Parathyroid adenoma (tissue), 2 donors: ENCODE results near the gene EFNA5.

Experiments used
- H2AFZ ChIP-seq: fragments of 300-600 bp; sonication (generic); one replicate; pipeline ENCODE4 v1.7.0; 2017; ENCODE audit warnings: antibody characterized with exemption, mild to moderate bottlenecking
- H3K27ac ChIP-seq: fragments of 300-600 bp; sonication (generic); one replicate; pipeline ENCODE4 v1.7.0; 2017
- H3K27me3 ChIP-seq: fragments of 300-600 bp; sonication (generic); one replicate; pipeline ENCODE4 v1.7.0; 2017; ENCODE audit warnings: low read length; ENCODE audit not compliant: control insufficient read depth, insufficient read depth
- H3K36me3 ChIP-seq: fragments of 300-600 bp; sonication (generic); one replicate; pipeline ENCODE4 v1.7.0; 2017; ENCODE audit warnings: low read length; ENCODE audit not compliant: control insufficient read depth, insufficient read depth
- H3K4me1 ChIP-seq: fragments of 300-600 bp; sonication (generic); one replicate; pipeline ENCODE4 v1.7.0; 2017; ENCODE audit warnings: control low read depth
- H3K4me2 ChIP-seq: fragments of 300-600 bp; sonication (generic); one replicate; pipeline ENCODE4 v1.7.0; 2017; ENCODE audit warnings: low read length
- H3K4me3 ChIP-seq: fragments of 300-600 bp; sonication (generic); one replicate; pipeline ENCODE4 v1.7.0; 2017; ENCODE audit warnings: low read depth, low read length
- H3K79me2 ChIP-seq: fragments of 300-600 bp; sonication (generic); one replicate; pipeline ENCODE4 v1.7.0; 2017; ENCODE audit warnings: control low read depth
- H3K9ac ChIP-seq: fragments of 300-600 bp; sonication (generic); one replicate; pipeline ENCODE4 v1.7.0; 2017; ENCODE audit warnings: mild to moderate bottlenecking
- H3K9me3 ChIP-seq: fragments of 300-600 bp; sonication (generic); one replicate; pipeline ENCODE4 v1.7.0; 2017; ENCODE audit warnings: low read length; ENCODE audit not compliant: control insufficient read depth
- CTCF ChIP-seq: fragments of 300-600 bp; sonication (generic); IDR thresholded peaks from one replicate; pipeline ENCODE4 v1.7.0; 2017; ENCODE audit warnings: antibody characterized with exemption, mild to moderate bottlenecking
- donor health status: primary hyperparathyroidism.

Gene EFNA5

GRCh38 chr5:107517185-107518033 is 153.3 kb downstream of the EFNA5 start:
- no peak for TF ChIP-seq CTCF
- Histone ChIP-seq H3K79me2 (no peaks in the 10 kb centered on the region), H3K27ac (no peak overlapping the region), H3K4me2 (no peak overlapping the region), H3K36me3 (no peaks in the 10 kb centered on the region), H2AFZ (no peak overlapping the region), H3K4me1 (no peaks in the 10 kb centered on the region), H3K27me3 (no peaks in the 10 kb centered on the region), H3K9me3 (no peaks in the 10 kb centered on the region), H3K4me3 (no peak overlapping the region), H3K9ac (no peak overlapping the region)

- TF ChIP-seq CTCF: no peak
- H3K4me2 ChIP-seq: no peak overlapping the region
- H3K36me3 ChIP-seq: no peaks in the 10 kb centered on the region
- no peaks in the 10 kb centered on the region for H3K27me3 ChIP-seq
- H3K4me1 ChIP-seq: no peaks in the 10 kb centered on the region
- H2AFZ ChIP-seq: no peak overlapping the region
- H3K79me2 ChIP-seq: no peaks in the 10 kb centered on the region
- no peak overlapping the region for H3K27ac ChIP-seq
- H3K4me3 ChIP-seq: no peak overlapping the region
- H3K9me3 ChIP-seq: no peaks in the 10 kb centered on the region
- H3K9ac ChIP-seq: no peak overlapping the region
Observed at GRCh38 chr5:107516452-107517184, 154.1 kb downstream of the EFNA5 start.

GRCh38 chr5:107515521-107516080 is 155.1 kb downstream of the EFNA5 start:
- no peak for TF ChIP-seq CTCF
- H3K4me2 ChIP-seq: no peak overlapping the region

GRCh38 chr5:107514305-107514704 is 156.4 kb downstream of the EFNA5 start:
- no peak overlapping the region for H3K27ac ChIP-seq
- H3K36me3 ChIP-seq: no peaks in the 10 kb centered on the region
- H3K4me1 ChIP-seq: no peaks in the 10 kb centered on the region
- H3K9me3 ChIP-seq: no peaks in the 10 kb centered on the region
- H3K9ac ChIP-seq: no peak overlapping the region
- H3K27me3 ChIP-seq: no peaks in the 10 kb centered on the region
- H3K4me2 ChIP-seq: no peak overlapping the region
- no peaks in the 10 kb centered on the region for H3K79me2 ChIP-seq
- H2AFZ ChIP-seq: no peak overlapping the region
- no peak overlapping the region for H3K4me3 ChIP-seq
- TF ChIP-seq CTCF: no peak

More at GRCh38 chr5:107515521-107516080, 155.1 kb downstream of the EFNA5 start:
- no peak overlapping the region for H3K27ac ChIP-seq
- no peaks in the 10 kb centered on the region for H3K79me2 ChIP-seq
- H3K9me3 ChIP-seq: no peaks in the 10 kb centered on the region
- H3K36me3 ChIP-seq: no peaks in the 10 kb centered on the region
- H3K4me3 ChIP-seq: no peak overlapping the region
- no peak overlapping the region for H3K9ac ChIP-seq
- no peaks in the 10 kb centered on the region for H3K27me3 ChIP-seq
- no peak overlapping the region for H2AFZ ChIP-seq
- no peaks in the 10 kb centered on the region for H3K4me1 ChIP-seq
